Natural killer cell (primary cell): ENCODE measurements around the gene PRSS37. TPM values are rescaled to one million over a fixed set of nuclear protein-coding genes. Genes with fewer than 3 reads are reported as not detected.
"Not testable (repeated sequence)": the region's sequence is repeated elsewhere in the genome, so short reads cannot be mapped to it uniquely, and the experiment has no call there.

Experiments used
- ATAC-seq, 3 donors: fragments of 150-1000 bp in 2 of 3; fragments of 200-7000 bp in 1 of 3; cut with Tn5 transposase; 1 replicate in 1 of 3; 2 replicates in 2 of 3; pipeline ENCODE4 v1.10.0; 2021; ENCODE audit warnings: mild to moderate bottlenecking in 2 of 3, moderate library complexity in 2 of 3
- DNase-seq, 2 donors: peaks; one replicate each; pipeline versions ENCODE4 v3.0.0 to v3.0.0-alpha.2; 2013 to 2021; ENCODE audit warnings: mixed read lengths in 1 of 2
- H3K27ac ChIP-seq: one replicate; pipeline ENCODE4 v1.5.1; 2013; ENCODE audit warnings: mild to moderate bottlenecking, low read length
- H3K27me3 ChIP-seq: one replicate; pipeline ENCODE4 v1.6.1; 2013; ENCODE audit warnings: low read length; ENCODE audit not compliant: control insufficient read depth, insufficient read depth
- H3K36me3 ChIP-seq: one replicate; pipeline ENCODE4 v1.6.1; 2013; ENCODE audit warnings: low read length; ENCODE audit not compliant: control insufficient read depth, insufficient read depth
- H3K4me1 ChIP-seq: one replicate; pipeline ENCODE4 v1.6.1; 2013; ENCODE audit warnings: low read length; ENCODE audit not compliant: control insufficient read depth, insufficient read depth
- H3K4me3 ChIP-seq: one replicate; pipeline ENCODE4 v1.5.1; 2013; ENCODE audit warnings: low read length
- H3K9me3 ChIP-seq: one replicate; pipeline ENCODE4 v1.6.1; 2013; ENCODE audit warnings: low read length; ENCODE audit not compliant: control insufficient read depth, insufficient read depth
- H3K27ac Mint-ChIP-seq, 2 donors: one replicate each; pipeline ENCODE4 v1.8.0; 2022; ENCODE audit warnings: mild to moderate bottlenecking in 2 of 2, mixed read lengths in 2 of 2, moderate library complexity in 1 of 2
- H3K27me3 Mint-ChIP-seq, 2 donors: one replicate each; pipeline ENCODE4 v1.8.0; 2022; ENCODE audit warnings: low read depth in 2 of 2, mixed read lengths in 2 of 2
- H3K36me3 Mint-ChIP-seq: one replicate; pipeline ENCODE4 v1.8.0; 2022; ENCODE audit warnings: mixed read lengths
- H3K4me1 Mint-ChIP-seq, 2 donors: one replicate each; pipeline ENCODE4 v1.8.0; 2022; ENCODE audit warnings: mixed read lengths in 2 of 2
- H3K4me3 Mint-ChIP-seq: one replicate; pipeline ENCODE4 v1.8.0; 2022; ENCODE audit warnings: mild to moderate bottlenecking, moderate library complexity, mixed read lengths
- H3K9me3 Mint-ChIP-seq, 2 donors: one replicate each; pipeline ENCODE4 v1.8.0; 2022; ENCODE audit warnings: mixed read lengths in 2 of 2
- WGBS: methylation state at CpG from one replicate; pipeline ENCODE4 v1.1.7; 2013; ENCODE audit warnings: missing lambda C conversion rate; ENCODE audit not compliant: insufficient coverage; 5-methylcytosine and 5-hydroxymethylcytosine counted together
- intact Hi-C: fragments of 100-400 bp; cut with micrococcal nuclease; formaldehyde crosslinking; loops from one replicate; pipeline ENCODE4 v1.14.2; 2022
- total RNA-seq, 4 donors: library from RNA; stranded (reverse); fragments of 120-200 nt in 1 of 4; gene quantifications; one replicate each; pipeline versions ENCODE4 v1.2.3 to v1.2.4, GENCODE V29; 2013 to 2022
- TF ChIP-seq, protein P1 (sequence below): fragments of 200-600 bp; IDR thresholded peaks from one replicate; pipeline ENCODE4 v1.8.0; 2022; ENCODE audit warnings: antibody characterized with exemption

The PRSS37 gene
- total RNA-seq, 3 donors from 2014 or later (not counting 1 experiment from before 2014, with no cell fraction given), result not detected

GRCh38 chr7:141839256-141839655 lies 2.0 kb downstream of the PRSS37 start:
- H3K27me3 ChIP-seq, result no peaks in the 10 kb centered on the region
- Mint-ChIP-seq H3K4me3 (no peak overlapping the region), H3K27me3 (peaks cover 0 to 7% of the 10 kb centered on the region in 2 donors), H3K36me3 (no peaks in the 10 kb centered on the region), H3K27ac (no peak overlapping the region), H3K9me3 (no peaks in the 10 kb centered on the region), H3K4me1 (no peaks in the 10 kb centered on the region)
- H3K4me1 ChIP-seq, result no peaks in the 10 kb centered on the region
- no peak overlapping the region for H3K27ac ChIP-seq
- H3K4me3 ChIP-seq, result no peak overlapping the region
- no peaks in the 10 kb centered on the region for H3K36me3 ChIP-seq
- TF ChIP-seq, protein P1, sequence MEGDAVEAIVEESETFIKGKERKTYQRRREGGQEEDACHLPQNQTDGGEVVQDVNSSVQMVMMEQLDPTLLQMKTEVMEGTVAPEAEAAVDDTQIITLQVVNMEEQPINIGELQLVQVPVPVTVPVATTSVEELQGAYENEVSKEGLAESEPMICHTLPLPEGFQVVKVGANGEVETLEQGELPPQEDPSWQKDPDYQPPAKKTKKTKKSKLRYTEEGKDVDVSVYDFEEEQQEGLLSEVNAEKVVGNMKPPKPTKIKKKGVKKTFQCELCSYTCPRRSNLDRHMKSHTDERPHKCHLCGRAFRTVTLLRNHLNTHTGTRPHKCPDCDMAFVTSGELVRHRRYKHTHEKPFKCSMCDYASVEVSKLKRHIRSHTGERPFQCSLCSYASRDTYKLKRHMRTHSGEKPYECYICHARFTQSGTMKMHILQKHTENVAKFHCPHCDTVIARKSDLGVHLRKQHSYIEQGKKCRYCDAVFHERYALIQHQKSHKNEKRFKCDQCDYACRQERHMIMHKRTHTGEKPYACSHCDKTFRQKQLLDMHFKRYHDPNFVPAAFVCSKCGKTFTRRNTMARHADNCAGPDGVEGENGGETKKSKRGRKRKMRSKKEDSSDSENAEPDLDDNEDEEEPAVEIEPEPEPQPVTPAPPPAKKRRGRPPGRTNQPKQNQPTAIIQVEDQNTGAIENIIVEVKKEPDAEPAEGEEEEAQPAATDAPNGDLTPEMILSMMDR, result no peak
- 79% methylated on average over 2 of the region's 4 CpGs for WGBS
- intact Hi-C loops, result no loop called here
- no peak for ATAC-seq
- DNase-seq, result no peak
- no peaks in the 10 kb centered on the region for H3K9me3 ChIP-seq

DNA sequence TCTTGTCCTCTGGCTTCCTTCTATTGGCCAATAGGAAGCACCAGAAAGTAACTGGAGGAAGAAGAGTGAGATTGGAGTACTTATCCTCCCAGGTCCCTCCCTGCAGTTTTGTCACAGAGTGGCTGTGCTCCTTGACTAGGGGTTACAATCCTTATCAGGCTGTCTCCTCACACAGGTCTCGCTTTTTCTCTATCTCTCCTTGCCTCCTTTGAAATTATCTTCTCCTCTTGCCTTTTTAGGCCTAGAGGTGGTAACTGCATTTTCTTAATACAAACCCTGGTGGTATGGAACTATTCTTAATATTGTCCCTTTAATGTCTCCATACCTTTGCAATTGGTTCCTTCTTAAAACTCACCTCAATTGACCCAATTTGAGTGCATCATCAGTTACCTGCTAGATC lies 2.7 kb downstream of the PRSS37 start:
- Histone ChIP-seq H3K27ac (no peak overlapping the region), H3K4me3 (no peak overlapping the region), H3K36me3 (no peaks in the 10 kb centered on the region), H3K27me3 (no peaks in the 10 kb centered on the region), H3K9me3 (no peaks in the 10 kb centered on the region), H3K4me1 (no peaks in the 10 kb centered on the region)
- TF ChIP-seq, protein P1, result no peak
- H3K9me3 Mint-ChIP-seq, result no peaks in the 10 kb centered on the region
- 75% methylated on average over 1 of the region's 1 CpG for WGBS
- no peak for ATAC-seq
- H3K36me3 Mint-ChIP-seq, result no peaks in the 10 kb centered on the region
- H3K4me1 Mint-ChIP-seq, result no peaks in the 10 kb centered on the region
- H3K27ac Mint-ChIP-seq, result no peak overlapping the region
- DNase-seq, result no peak
- intact Hi-C loops, result no loop called here
- no peak overlapping the region for H3K4me3 Mint-ChIP-seq
- H3K27me3 Mint-ChIP-seq, result peaks cover 0 to 7% of the 10 kb centered on the region in 2 donors

- no peak overlapping the region for H3K27ac Mint-ChIP-seq
- peaks cover 0 to 7% of the 10 kb centered on the region in 2 donors for H3K27me3 Mint-ChIP-seq
- WGBS, result 94% methylated on average over 4 of the region's 5 CpGs
- Histone ChIP-seq H3K4me3 (no peak overlapping the region), H3K4me1 (no peaks in the 10 kb centered on the region), H3K27me3 (no peaks in the 10 kb centered on the region), H3K27ac (no peak overlapping the region), H3K36me3 (no peaks in the 10 kb centered on the region), H3K9me3 (no peaks in the 10 kb centered on the region)
- H3K4me3 Mint-ChIP-seq, result no peak overlapping the region
- no peak for DNase-seq
- H3K9me3 Mint-ChIP-seq, result no peaks in the 10 kb centered on the region
- H3K36me3 Mint-ChIP-seq, result no peaks in the 10 kb centered on the region
- intact Hi-C loops, result no loop called here
- no peak for ATAC-seq
- no peaks in the 10 kb centered on the region for H3K4me1 Mint-ChIP-seq
- TF ChIP-seq, protein P1, result no peak
These were observed 3.6 kb downstream of the PRSS37 start for GRCh38 chr7:141837683-141838082.

GRCh38 chr7:141822432-141822831 lies 18.9 kb downstream of the PRSS37 start:
- H3K27me3 ChIP-seq, H3K27me3 Mint-ChIP-seq, H3K9me3 ChIP-seq, intact Hi-C loops, DNase-seq, H3K4me1 ChIP-seq, H3K36me3 ChIP-seq, H3K27ac Mint-ChIP-seq, ATAC-seq, H3K4me1 Mint-ChIP-seq, H3K4me3 Mint-ChIP-seq, H3K27ac ChIP-seq, H3K4me3 ChIP-seq: not testable (repeated sequence)
- peaks cover 16 to 27% of the 10 kb centered on the region in 2 donors for H3K9me3 Mint-ChIP-seq
- peaks cover 39% of the 10 kb centered on the region for H3K36me3 Mint-ChIP-seq
